ENCODE measurements around the gene XAGE2. TPM values are rescaled to one million over a fixed set of nuclear protein-coding genes. Genes with fewer than 3 reads are reported as not detected.
"Not testable (repeated sequence)": the region's sequence is repeated elsewhere in the genome, so short reads cannot be mapped to it uniquely, and the experiment has no call there.

The XAGE2 gene, protein sequence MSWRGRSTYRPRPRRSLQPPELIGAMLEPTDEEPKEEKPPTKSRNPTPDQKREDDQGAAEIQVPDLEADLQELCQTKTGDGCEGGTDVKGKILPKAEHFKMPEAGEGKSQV
- not detected for total RNA-seq
- long read RNA-seq, result 0 reads

DNA sequence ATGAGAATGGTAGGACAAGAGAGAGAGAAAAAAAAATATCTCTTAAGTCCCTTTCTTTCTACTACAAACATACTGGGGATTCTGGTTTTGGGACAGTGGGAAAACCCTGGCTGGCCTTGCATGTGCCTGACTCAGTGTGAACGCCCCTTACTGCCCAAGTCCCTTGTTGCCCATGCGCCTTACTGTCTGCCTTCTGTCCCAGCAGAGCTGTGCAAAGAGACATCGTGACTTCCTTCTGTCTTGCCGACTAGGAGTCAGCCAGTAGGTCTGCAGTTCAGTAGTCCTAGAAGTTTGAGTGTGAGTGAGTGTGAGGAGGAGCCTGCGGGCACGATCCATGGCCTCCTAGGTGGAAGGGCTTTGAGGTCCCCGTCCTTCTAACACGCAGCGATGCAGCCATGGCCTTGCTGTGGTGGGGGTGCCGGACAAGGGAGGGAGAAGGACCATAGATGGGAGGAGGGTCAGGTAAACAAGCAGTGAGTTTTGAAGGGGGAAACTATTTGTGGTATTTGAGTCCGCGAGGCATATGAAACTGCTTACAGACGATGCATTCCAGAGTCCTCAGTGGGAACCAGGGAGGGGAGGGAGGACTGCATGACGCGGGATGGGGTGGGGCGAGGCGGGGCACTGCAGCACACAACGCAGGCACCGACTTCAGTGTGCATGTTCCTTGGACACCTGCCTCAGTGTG is at the start of gene XAGE2:
XAGE2 (plus strand) TSS at position 654 of the 688 bp plus-strand sequence. CDS start 994 bp downstream, outside the sequence.
- no peak for DNase-seq (ENCODE audit: low spot score)

DNA sequence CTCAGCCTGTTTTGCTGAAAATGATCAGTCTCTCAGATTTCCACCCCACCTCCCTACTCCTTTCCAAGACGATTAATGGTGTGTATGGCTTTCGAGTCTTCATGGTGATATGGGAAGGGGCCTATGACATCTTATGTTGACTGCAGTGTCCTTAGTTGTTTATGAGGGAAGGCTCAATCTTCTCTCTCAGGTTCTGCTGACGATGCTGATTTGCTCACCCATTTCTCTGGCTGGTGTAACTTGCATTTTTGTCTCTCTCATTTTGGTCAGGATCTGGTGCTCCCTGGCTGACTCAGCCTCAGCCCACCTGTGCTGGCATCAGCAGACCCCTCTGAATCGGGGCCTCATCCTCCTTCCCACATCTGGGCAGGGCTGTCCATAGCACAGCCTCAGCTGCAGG is 31.4 kb upstream of the XAGE2 start:
- no peak for DNase-seq (ENCODE audit: low spot score)

DNA sequence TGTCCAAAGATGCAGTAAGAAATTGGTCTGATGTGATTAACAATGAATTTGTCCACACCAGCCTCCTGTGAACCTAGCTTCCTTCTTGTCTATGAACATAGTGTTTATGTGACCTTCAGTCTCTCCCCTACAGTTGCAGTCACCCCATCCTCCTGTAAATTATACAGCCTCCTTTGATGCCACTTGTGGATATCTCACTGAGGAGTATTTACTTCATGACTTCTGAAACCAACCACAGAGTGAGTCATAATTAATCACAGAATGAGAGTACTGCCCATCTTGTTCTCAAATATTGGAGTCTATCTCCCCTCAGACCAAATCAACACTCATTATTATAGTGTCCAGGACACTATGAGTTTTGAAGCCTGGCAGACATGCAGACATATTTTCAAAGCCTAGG is 27.3 kb upstream of the XAGE2 start:
- DNase-seq (ENCODE audit: low spot score), result no peak

DNA sequence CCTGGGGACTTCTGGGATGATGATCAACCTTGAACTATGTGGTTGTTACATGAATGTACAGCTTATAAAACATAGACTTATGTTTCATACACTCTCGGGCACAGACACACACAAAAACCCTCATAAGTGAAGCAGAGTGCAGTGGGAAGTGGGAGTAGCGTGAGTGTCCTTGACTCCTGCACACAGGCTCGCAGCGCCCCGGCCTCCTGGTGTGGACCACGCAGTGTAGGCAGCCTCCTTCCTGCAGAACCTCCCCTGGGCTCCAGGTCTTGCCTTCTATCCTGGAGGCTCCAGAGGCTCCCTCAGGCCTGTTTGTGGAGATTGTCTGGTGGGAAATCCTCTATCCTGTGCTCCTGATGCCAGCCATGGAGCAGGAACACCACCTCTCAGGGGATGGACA is 25.7 kb upstream of the XAGE2 start:
- not testable (repeated sequence) for DNase-seq (ENCODE audit: low spot score)

DNA sequence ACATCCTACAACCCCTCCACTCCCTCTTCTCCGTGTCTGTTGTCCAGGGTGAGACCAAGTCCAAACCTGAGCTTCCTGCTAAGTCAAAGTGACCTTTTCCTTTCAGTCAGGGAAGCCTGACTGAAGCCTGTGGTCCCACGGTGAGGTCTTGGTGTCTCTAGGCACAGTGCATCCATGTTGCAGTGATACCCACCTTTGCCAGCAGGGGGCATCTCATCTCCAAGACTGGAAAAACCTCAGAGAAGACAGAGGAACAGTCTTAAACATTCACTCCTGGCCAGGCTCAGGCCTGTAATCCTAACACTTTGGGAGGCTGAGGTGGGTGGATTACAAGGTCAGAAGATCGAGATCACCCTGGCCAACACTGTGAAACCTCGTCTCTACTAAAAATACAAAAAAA is 23.4 kb upstream of the XAGE2 start:
- DNase-seq (ENCODE audit: low spot score), result not testable (repeated sequence)

DNA sequence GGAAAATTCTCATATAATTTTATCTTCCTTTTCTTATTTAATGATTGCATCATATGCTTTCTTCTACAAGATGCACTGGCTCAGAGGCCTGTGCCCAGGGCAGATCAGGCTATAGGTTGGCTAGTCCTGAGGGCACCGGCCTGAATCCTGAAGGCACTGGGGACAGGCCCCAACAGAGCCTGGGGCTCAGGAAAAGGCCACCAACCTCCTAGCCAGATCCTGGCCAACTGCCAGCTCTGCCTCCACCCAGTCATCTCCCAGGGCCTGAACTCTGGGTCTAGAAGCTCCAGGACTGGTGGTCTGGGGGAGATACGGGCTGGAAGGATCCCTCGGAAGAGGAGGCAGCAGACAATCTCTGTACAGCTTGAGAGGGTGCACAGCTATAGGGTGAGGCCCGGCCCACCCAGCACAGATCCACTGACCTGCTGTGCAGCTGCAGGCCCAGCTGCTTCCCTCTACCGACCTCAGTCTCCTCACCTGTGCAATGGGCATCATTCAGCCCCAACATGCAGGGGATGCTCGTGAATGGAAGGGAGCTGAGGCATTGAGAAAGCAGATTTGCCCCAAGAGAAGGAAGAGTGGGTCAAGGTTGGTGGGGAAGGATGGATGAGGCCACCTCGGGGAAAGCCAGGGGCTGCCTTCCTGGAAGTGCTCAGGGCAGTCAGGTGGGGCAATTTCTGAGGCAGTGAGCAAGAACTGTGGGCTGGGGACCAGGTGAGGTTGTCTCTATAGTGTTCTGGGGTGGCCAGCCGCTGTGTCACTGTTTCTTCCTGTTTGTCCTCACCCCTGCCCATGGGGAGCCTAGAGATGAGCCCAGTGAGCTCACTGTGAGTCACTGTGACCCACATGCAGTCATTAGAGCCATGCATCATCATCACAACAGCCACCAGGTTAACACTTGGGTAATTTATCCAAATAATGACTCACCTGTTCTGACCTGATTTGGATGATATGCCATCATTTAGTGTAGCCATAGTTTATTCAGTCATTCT is 22.4 kb upstream of the XAGE2 start:
- no peak for DNase-seq (ENCODE audit: low spot score)

DNA sequence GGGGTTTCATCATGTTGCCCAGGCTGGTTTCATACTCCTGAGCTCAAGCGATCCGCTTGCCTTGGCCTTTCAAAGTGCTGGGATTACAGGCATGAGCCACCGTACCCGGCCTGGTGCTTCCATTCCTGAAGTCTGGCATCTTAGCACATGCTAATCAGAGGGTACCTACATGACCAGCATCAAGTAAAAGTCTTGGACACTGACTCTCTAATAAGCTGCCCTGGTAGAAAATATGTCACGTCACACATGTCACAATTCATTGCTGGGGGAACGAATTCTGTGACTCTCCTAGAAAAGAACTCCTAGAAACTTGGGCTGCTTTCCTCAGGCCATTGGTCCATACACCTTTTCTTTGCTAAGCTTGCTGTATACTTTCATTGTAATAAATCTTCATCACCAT is 19.1 kb upstream of the XAGE2 start:
- DNase-seq (ENCODE audit: low spot score), result no peak

DNA sequence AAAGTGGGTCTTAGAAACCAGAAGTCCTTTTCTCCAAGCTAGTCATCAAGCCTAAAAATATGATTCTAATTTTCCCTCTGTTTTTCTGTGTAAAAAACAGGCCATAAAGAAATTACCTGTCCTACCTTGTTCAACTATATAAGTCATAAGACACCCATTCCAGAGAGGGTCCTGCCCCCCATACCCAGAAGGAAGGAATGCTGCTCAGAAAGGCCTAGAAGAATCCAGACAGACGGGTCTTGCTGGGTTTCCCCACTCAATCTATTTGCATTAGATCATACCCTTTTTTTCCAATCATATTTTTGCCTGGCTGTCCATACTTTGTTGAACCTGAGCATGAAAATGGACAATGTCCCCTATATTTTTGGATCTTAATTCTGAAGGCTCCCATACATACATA is 16.3 kb upstream of the XAGE2 start:
- no peak for DNase-seq (ENCODE audit: low spot score)

DNA sequence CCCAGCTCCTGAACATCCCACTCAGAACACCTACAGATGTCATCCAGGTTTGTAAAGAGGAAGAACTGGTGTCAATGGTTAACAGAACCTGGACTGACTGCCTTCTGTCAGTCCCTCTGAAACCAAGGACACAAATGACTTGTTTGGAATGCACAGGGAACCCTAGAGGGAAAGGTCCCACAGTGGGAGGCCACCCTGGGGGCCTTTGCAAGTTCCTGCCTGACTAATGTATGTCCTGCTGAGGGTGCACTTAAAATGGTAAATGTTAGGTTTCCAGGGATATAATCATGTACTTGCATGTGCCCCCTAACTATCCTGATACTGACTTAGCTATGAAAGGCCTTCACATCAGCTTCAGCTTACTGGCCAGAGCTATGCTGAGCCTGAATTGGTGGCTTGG is 15.0 kb upstream of the XAGE2 start:
- DNase-seq (ENCODE audit: low spot score), result no peak

DNA sequence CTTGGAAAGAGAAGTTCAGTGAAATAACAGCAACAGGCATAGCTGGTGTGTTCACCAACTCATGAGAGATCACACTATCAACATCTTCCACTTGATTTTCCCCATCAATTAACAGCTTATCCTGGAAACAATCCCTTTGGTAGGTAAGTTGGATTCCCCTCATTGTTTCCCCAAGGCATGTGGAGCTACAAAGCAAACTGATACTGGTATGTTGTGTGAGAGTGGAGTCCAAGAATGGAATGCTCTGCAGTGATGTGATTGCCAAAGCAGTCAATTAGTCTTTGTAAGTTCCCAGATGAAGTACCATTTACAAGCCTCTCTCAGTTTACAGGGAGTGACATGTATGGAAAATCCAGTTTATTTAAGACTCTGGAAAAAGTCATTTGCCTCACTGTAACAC is 13.7 kb upstream of the XAGE2 start:
- DNase-seq (ENCODE audit: low spot score), result no peak

DNA sequence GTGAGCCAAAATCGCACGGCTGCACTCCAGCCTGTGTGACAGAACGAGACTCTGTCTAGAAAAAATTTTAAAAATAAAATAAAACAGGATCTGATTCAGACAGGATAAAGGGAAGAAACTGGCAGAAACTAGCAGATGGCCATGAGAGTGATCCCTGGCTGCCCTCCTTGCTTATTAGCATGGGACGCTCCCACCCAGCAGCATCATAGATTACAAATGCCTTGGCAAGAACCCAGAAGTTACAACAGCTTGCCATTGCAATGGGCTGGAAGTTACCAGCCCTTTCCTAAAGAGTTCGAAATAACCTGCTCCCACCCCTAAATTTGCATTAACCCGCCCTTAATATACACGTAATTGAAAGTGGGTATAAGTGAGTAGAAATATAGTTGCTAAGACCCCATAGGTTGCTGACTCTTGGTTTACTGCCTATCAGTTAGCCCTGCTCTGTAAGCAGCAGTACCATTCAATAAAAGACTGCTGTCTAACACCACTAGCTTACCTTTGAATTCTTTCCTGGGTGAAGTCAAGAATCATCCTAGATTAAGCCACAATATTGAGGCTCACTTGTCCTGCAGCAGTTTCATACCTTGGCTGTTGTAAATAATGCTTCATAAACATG is 9.1 kb upstream of the XAGE2 start:
- DNase-seq (ENCODE audit: low spot score), result no peak

DNA sequence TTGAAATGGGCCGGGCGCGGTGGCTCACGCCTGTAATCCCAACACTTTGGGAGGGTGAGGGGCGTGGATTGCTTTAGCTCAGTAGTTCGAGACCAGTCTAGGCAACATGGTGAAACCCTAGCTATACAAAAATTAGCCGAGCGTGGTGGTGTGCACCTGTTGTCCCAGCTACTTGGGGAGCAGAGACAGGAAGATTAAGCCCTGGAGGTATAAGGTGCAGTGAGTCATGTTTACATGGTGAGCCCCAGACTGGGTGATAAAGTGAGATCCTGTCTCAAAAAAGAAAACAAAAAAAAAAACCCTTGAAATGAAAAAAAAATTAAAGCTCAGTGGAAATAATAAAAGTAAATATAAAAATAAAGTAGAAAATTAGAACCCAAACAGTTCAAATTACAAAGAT is 6.9 kb upstream of the XAGE2 start:
- DNase-seq (ENCODE audit: low spot score), result no peak

DNA sequence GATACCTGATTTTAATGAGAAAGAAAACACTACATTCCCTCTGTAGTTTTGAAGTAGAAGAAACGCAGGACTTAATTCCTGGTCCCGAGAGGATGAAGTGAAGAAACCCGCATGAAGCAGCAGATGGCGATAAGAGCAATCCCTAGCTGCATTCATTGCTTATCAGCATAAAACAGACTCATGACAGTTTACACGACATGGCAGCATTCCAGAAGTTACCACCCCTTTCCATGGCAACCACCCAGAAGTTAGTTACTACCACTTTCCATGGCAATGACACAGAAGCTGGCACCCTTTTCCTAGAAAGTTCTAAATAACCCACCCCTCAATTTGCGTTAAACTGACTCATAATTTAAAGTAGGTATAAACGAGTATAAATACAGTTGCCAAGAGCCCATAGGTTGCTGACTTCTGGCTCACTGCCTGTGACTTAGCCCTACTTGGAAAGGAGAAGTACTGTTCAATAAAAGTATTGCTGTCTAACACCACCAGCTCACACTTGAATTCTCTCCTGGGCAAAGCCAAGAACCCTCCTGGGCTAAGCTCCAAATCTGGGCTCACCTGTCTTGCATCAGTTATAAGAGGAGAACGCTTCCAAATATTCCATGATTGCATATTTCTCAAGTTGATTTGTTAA is 5.5 kb upstream of the XAGE2 start:
- no peak for DNase-seq (ENCODE audit: low spot score)

DNA sequence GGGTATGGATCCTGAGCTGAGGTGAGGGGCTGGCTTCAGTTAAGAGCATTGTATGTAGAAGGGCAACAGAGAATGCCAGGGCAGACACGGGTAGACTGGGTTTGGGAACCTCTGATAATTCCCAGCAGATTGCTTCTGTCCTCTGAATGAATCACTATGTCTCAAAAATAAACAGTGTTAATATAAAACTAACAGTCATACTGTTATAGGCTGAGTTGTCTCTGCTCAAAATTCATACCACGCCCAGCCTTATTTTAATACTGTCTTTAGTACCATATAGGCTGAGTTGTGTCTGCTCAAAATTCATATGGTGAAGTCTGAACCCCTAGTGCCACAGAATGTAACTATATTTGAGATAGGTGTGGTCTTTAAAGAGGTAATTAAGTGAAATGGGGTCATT is 10.0 kb downstream of the XAGE2 start:
- DNase-seq (ENCODE audit: low spot score), result no peak

DNA sequence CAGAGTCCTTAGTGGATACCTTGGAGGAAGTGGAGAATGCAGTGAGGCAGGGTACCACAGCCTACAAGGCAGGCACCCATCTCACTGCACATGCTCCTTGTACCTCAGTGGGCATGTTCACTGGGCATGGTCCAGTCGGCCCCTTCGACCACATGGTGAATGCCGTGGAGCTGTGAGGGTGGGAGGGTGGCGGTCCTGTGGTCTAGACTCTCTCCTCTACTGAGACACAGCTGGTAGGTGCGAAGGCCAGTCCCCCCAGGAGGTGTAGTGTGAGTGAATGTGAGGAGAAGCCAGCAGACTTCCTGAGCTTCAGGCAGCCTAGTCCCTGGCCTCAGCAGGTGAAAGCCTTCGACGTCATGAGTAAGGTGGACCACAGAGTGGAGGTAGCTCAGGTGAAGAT is 12.2 kb downstream of the XAGE2 start:
- no peak for DNase-seq (ENCODE audit: low spot score)

DNA sequence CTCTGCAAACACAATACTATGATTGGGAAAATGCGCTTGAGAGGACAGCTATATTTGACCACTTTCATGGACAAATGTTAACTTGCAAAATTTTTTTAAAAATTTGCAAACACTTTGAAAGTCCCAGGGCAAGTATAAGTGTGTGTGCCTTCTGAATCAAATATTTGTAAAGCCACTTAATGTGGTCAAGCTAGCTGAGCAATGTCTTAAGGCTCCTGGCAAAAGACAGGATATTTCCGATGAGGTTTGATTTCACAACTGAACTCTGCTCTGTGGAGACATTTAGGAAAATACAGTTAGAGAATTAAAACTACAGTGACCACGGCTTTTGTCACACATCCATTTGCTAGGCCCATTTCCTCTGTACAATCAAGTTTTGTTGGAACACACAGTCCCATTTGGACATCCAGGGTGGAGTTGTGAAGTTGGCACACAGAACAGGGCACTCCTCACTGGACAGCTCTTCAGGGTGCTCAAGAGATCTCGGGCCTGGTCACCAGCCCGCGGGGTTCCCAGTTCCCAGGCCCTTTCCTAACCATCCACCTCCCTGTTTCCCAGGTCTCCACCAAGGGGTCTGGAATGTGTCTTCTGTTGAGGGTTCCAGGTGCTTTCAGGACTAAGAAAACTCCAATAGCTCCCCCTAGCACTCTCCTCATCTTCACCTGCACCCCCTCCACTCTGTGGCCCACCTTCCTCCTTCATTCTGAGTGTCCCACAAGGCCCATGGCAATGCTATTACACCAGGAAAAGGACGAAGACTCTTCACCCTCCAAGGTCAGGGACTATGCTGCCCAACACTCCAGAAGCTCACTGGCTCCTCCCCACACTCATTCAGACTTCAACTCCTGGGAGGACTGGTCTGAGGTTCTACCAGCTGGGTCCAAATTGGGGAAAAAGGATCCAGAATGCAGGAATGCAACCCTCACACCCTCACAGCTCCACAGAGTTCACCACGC is 41.9 kb downstream of the XAGE2 start:
- no peak for DNase-seq (ENCODE audit: low spot score)

DNA sequence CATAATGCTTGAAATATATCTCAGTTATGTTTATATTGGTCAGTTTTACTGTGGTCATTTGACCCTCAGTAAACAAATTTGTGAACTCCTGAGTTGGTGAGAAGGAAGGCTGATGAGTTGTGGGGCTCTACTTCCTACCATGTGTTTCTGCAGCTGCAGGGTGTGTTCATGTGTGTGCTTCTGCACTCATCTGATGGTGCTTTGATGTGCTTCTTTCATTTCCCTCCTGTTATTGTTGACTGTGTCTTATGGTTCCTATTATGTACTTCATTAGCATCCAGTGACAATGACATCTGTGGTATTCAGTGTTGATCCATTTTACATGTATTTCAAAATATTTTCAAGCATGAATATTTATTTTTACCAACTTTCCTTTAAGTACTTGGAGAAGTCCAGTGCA is 46.5 kb downstream of the XAGE2 start:
- DNase-seq (ENCODE audit: low spot score), result no peak

DNA sequence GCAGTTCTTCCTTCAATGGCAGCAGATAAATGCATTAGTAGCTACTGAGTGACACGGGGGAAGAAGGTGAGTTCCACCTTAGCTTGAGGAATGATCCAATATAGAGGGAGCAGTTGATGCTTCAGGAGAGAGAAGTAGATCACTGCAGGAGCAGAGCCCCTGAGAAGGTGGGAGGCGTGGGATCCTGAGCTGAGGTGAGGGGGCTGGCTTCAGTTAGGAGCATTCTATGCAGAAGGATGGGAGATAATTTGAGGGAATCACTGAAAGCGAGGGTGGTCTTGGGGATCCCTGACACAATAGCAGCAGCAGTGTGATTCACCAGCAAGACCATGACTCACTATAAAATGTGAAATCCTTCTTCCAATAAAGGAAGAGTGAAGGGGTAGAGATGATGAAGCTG is 48.0 kb downstream of the XAGE2 start:
- DNase-seq (ENCODE audit: low spot score), result no peak

DNA sequence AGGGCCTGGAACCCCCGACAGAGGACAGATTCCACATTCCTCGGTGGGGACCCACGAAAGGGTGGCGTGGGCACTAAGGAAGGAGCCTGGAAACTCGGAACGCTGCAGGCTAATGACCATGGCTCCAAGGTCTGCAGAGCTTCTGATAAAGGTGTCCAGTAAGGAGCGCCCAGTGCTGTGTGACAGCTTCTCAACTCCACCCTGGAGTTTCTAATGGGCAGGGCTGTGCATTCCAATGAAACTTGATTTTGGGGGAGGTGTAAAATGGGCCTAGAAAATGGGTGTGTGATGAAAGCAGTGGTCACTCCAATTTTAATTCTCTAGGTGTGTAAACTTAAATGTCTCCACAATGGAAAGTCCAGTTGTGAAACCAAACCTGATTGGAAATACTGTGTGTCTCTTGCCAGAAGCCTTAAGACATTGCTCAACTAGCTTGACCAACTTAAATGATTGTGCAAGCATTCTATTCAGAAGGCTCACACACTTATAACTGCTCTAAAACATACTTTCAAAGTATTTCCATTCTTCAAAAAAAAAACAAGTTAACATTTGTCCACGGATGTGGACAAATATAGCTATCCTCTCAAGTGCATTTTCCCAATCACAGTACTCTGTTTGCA is 52.1 kb downstream of the XAGE2 start:
- no peak for DNase-seq (ENCODE audit: low spot score)

DNA sequence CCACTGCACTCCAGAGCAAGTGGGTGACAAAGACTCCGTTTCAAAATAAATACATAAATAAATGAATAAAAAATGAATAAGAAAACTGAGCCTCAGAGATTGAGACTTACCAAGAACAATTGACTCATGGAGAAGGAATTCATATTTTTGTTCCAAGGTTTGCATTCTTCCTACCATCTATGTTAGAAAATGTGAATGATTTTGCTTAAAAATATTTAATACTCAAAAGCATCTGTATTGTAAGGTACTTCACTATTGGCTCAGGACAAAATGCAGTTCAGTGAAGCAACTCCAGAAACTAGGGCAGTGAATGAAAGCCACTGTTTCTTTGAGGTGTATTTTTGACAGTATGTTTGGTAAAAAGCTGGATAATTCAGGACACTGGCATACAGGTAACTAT is 54.1 kb downstream of the XAGE2 start:
- DNase-seq (ENCODE audit: low spot score), result no peak
